ENCODE data around the gene CCL1.

Gene CCL1, protein sequence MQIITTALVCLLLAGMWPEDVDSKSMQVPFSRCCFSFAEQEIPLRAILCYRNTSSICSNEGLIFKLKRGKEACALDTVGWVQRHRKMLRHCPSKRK

DNA sequence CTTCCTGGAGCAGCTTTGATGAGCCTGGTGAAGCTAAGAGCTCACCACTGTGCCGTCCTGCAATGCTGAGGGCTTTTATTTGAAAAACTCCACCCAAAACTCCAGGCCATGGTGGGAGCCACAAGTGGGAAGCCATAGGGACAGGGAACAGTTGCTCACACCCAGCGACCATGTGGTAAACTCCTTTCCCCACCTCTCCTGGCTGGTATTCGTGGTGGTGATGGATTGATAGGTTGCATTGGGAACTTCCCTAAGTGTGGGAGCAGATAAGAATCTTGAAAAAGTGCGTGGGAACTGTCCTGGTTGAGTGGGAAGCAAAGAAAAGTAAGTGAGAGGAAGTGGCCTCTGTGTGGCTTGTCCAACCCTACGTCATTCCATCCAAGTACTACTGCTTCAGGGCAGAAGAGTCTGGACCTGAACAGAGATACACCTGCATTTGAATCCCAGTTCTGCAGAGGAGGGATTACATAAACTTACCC lies at the start of gene CCL1:
Gene CCL1 (minus strand): TSS at position 51 of the 479 bp plus-strand sequence. CDS start 72 bp downstream, outside the sequence.
- no peak for DNase-seq

DNA sequence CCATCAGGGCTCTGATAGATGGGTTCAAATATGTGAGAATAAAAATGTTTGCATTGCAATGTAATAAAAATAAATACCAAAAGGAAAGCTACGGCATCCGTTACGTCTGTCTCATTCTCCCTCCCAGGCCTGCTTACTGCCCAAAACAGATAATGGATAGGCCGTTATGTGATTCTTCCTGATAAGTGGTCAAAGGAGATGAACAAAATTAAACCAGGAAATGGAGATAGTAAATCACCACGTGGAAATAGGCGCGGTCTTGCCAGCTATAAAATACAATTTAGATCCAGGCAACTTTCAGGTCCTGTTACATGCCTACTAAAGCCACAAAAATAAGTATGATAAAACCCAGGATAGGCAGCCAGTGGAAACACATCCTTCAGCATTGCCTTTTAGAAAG lies 49.5 kb upstream of the CCL1 start:
- DNase-seq, result no peak

GRCh38 chr17:34411646-34412421 lies 48.8 kb upstream of the CCL1 start:
- no peak for DNase-seq

- DNase-seq, result no peak
Measured at GRCh38 chr17:34409352-34409751, 46.3 kb upstream of the CCL1 start.

GRCh38 chr17:34408439-34408838 lies 45.4 kb upstream of the CCL1 start:
- DNase-seq, result no peak

- DNase-seq, result peak; percentile 15
Measured at GRCh38 chr17:34406226-34406625, 43.2 kb upstream of the CCL1 start.

DNA sequence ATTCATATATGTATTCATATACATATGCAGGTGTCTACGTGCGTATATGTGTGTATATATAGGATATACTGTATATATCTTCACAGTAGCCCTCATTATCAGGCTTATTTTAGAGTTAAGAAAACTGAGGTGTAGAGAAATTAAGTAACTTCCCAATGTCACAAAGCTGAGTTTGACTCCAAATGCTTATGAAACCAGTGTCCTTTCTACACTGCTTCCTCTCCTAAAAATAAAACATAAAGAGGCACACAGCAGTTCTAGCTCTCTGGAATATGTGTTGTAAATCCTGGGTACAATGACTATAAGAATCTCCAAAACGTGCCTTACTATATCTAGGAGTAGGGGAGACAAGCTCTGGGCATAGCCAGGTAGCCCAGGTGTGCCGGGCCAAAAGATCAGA lies 40.0 kb upstream of the CCL1 start:
- DNase-seq, result peak; percentile 10

GRCh38 chr17:34401165-34401564 lies 38.1 kb upstream of the CCL1 start:
- no peak for DNase-seq

DNA sequence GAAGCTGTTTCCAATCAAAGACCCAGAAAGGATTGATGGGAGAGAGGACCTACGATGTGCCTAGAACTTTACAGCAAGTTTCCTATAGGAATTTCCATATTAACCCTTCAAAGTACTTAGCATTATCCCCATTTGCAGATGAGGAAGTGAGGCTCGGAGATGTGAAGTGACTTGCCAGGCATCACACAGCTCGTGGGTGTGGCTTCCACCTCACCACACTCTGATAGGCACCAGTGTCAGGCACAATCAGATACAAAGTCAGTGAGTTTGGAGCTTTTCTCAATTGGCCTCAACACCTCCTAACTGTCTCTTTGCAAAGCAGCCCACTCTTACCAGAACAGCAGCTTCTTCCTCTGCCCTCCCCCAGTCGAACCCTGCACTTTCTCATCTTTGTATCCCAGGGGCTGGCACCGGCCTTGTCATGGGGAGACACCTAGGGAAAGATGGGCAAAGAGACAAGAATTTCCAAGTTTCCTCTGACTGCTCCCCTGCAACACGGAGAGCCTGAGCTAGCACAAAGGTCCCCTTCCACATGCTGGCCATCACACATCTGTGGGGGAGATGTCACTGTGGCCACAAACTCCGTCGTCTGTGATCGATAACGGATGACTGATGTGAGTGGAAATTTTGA lies 37.4 kb upstream of the CCL1 start:
- DNase-seq, result no peak

DNA sequence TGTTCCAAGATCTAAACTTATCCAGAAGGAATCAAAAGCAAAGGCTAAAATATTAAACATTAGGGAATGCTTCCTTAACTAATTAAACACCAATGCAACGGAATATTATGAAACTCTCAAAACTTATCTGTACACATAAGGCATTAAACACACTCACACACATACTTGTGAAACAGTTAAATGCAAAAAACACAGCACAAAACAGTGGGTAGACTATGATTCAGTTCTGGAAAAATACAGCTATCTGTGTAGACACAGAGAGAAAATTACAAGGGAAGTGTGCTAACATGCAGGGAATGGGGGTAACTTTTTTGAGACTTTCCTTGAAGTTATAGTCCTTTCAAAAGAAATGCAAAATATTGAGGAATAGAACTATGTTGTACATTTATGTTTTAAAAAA lies 36.7 kb upstream of the CCL1 start:
- no peak for DNase-seq

DNA sequence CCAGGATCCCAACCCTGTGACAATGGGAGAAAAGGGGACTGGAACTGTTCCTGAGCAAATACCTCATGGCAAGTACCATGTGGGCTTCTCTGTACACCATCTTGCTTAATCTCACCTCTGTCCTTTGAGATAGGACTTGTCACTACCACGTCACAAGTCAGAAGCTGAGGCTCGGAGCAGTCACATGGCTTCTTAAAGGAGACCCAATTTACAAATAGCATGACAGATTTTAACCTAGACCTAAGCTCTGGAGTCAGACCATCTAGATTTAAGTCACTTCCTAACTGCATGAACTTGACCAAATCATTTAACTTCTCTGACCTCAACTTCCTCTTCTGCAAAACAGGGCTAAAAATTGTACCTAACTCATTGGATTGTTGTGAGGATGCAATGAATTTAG lies 36.0 kb upstream of the CCL1 start:
- DNase-seq, result peak; percentile 94

DNA sequence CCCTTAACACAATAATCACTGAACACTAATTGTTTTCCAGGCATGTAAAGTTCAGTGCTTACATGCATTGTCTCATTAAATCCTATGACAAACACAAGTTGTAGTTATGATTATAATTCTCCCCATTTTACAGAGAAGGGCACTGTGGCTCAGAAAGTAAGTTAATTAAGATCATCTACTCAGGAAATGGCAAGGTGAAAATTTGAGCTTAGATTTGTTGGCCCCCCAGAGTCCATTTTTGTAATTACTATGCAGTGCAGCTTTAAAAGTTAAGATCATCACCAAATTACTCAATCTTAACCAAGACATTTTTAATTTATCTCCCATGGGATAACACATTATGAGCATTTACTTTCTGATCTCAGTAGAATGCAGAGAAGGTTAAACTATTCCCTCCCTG lies 34.2 kb upstream of the CCL1 start:
- no peak for DNase-seq

DNA sequence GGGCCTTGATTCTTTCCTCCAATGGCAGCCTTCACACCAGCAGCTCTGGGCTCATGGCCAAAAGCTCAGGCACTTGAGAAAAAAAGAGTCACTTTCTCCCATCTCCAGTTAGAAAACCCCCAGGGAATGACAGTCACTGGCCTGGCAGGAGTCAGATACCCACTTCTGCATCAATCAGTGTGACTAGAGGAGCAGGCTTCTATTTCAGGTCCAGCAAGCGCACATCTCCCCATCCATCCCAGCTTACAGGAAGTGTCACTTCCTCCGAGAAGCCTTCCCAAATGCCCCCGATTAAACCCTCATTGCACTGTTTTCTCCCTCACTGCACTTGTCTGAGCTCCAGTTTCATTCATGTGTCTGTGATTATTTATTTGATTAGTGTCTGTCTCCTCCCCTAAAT lies 30.4 kb upstream of the CCL1 start:
- DNase-seq, result no peak

DNA sequence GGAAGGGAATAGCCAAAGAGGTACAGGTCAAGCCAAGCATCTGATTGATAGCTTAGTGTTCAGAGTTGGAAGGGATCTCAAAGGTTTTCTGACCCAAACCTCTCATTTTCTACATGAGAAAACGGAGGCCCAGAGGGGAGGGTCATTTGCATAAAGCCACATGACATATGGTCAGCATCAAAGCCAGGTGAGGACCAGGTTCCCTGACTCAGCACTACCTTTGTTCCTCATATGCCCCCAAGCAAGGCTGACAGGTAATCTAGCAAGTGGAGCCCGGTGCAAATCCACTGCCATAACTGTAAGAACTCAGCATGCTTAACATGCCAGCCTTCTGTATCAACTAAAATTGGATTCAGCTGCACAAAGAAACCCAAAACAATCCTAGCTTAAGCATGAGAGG lies 28.2 kb upstream of the CCL1 start:
- no peak for DNase-seq

GRCh38 chr17:34390649-34391048 lies 27.6 kb upstream of the CCL1 start:
- DNase-seq, result no peak

DNA sequence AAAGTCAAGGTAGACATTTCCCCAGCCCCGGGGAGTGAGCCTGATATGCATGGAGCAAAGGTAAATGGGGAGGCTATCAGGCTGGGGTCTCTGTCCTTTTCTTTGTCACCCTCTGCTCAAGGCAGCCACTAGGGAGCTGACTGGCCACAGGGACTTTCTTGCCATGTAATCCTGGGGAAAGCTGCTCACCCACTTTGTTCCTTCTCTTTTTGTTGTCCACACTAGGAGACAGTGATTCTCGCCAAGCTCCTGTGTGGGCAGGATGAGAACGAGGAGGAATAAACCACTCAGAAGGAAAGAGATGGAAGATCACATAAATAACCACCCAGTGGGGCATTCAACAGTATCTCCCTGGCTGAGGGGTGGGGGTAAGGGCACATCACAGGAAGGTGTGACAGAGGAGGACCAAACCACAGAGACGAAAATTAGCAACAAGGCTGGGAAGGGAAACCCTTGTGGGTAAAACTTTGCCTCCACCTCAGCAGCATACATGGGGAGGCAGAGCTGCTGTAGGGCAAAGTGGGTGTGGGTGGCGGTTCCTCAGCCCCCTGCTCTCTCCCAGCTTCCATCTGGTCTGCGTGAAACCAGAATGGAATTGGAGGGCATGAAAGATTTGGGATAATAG lies 26.2 kb upstream of the CCL1 start:
- no peak for DNase-seq

DNA sequence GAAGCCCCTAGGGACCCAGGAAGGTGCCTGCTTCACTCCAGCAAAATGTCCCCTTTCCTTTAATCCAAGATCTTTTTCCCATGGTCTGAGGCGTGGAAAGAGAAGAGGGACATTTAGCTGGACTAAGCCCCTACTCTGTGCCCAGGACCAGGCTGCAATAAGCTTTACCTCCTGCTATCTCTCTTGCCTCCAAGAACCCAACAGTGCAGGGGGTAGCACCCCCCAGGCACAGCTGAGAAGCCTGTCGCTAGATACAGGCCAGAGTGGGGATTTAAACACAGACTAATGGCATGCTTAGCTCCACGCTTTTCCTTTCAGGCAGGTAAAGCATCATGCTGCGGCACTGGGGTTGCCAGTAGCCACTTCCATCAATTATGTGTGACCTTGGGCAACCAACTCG lies 24.5 kb upstream of the CCL1 start:
- DNase-seq, result no peak

DNA sequence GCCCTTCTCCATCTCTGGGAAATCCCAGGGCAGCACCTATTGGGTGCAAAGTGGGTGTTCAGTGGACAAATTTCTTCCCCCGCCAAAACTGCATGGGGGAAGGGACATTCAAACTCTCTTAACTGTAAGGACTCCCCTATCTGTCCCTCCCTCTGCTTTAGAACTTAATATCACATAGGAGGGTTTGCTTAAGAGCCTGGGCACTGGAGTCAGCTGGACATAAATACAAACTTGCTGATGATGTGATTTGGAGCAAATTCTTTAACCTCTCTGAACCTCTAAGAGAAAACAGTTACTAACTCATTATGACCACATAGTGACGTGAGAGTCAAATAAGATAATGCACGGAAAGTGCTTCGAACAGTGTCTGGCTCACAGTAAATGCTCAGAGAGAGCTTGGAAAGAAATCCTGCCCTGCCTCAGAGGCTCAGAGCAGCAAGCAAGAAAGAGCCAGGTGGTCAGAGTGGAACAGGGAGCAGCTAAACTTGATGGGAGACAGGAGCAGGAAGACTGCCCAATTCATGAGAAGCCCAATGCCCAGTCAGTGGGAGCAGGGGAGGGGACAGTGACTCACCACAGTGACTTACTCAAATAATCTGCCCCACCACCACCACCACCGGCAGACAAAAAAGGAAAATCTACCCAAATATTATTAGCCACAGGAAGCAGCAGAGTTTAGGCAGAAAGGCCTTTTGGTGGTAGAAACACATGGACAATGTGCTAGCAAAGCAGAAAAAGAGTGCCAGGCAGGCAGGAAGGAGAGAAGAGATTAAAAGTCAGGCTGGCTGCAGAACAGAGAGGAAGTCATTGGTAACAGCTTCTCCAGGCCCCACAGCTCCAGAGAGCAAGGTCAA lies 23.9 kb upstream of the CCL1 start:
- DNase-seq, result peak; percentile 61

DNA sequence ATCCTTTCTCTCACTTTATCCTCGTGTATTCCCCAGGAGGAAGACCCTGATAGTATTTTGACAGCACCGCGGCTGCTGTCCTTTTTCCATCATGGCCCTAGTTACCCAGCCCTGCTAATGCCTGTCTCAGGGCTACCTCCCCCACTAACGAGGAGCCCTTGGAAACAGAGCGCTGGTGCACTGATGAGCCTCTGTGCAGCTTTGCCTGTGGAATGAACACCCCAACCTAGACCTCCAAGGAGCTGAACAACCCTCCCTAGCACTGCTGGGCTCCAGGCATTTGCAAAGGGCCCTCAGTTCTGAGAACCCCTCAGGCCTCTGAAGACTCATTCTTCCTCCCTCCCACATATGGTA lies 23.3 kb upstream of the CCL1 start:
- DNase-seq, result no peak

DNA sequence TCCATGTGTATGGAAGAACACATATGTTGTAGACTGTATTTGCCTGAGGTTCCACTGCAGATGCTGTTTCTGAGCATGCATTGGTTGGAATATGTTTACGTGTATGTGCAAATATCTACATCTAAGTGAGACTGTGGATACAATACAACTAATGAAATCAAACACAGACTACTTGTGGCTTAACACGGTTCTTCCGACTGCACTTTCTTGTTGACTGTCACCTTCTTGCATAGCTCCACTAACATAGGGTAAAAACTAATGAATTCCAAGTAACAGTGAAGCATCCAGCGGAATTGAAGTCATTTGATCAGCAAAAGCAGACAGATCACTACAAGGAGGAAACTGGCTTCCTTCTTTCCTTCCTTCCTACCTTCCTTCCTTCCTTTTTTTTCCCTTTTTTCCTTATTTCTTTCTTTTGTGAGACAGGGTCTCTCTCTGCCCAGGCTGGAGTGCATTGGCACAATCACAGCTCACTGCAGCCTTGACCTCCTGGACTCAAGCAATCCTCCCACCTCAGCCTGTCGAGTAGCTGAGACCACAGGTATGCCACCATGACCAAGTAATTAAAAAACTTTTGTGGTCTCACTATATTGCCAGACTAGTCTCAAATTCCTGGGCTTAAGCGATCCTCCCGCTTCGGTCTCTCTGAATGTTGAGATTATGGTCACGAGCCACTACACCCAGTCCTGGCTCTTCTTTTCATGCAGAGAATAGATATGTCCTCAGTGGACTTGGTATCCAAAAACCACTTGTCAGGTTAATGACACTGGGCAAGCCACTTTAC lies 22.0 kb upstream of the CCL1 start:
- DNase-seq, result no peak

DNA sequence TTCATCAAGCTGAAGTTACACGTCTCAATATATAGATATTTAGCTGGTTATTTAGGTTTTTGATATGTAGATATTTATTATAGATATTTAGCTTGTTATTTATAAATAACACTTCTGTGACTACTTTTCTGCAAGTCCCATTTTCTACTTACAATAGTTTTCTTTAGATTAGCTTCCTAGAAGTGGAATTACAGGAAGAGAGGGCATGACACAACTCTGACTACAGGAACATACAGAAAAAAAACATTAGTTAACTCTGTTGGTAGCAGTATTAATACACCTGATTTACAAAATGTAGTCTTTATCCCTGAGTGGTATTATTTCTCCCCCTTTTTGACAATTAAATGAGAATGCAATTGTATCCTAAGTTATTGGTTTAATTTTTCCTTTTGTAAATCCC lies 21.2 kb upstream of the CCL1 start:
- DNase-seq, result no peak

DNA sequence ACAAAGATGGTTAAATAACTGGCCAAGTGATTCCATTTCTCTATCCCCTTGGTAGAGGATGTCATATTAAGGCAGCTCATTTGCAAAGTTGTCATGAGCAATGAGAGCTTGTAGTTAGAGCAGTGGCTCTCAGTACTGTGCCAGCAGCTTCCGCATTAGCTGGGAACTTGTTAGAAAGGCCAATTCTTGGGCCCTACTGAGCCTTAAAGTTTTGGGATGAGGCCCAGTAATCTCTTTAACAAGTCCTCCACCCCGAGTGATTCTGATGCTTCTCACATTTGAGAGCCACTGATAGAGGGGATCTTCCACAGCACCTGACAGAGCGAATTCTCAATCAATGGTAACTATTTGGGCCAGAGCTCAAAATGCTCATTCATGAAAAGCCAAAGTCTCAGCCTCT lies 20.2 kb upstream of the CCL1 start:
- DNase-seq, result no peak

Data from MV-4-11 (cell line).